IPS-18c (cell line): ENCODE data around the gene REEP1.

Source experiments
- H3K4me3 ChIP-seq: 2 replicates; pipeline ENCODE4 v1.7.0; 2013; ENCODE audit warnings: low read depth, mild to moderate bottlenecking, low read length, moderate library complexity; ENCODE audit not compliant: insufficient read depth
- H3K9me3 ChIP-seq: one replicate; pipeline ENCODE4 v1.6.1; 2013; ENCODE audit warnings: mild to moderate bottlenecking, low read length, moderate library complexity; ENCODE audit not compliant: control insufficient read depth, insufficient read depth

REEP1 gene

GRCh38 chr2:86226636-86227520, 110.5 kb downstream of the REEP1 start:
- no peaks in the 10 kb centered on the region for H3K9me3 ChIP-seq
- no peak overlapping the region for H3K4me3 ChIP-seq

GRCh38 chr2:86226070-86226469, 111.4 kb downstream of the REEP1 start:
- H3K4me3 ChIP-seq, result no peak overlapping the region
- H3K9me3 ChIP-seq, result no peaks in the 10 kb centered on the region

GRCh38 chr2:86225581-86225980, 111.8 kb downstream of the REEP1 start:
- Histone ChIP-seq H3K9me3 (no peaks in the 10 kb centered on the region), H3K4me3 (no peak overlapping the region)

GRCh38 chr2:86224645-86225355, 112.6 kb downstream of the REEP1 start:
- H3K4me3 ChIP-seq, result no peak overlapping the region
- no peaks in the 10 kb centered on the region for H3K9me3 ChIP-seq

- no peaks in the 10 kb centered on the region for H3K9me3 ChIP-seq
- no peak overlapping the region for H3K4me3 ChIP-seq
These were observed 113.4 kb downstream of the REEP1 start for GRCh38 chr2:86223927-86224560.

- H3K4me3 ChIP-seq, result no peak overlapping the region
- H3K9me3 ChIP-seq, result no peaks in the 10 kb centered on the region
These were observed 114.1 kb downstream of the REEP1 start for GRCh38 chr2:86223140-86223926.

GRCh38 chr2:86221066-86221684, 116.3 kb downstream of the REEP1 start:
- Histone ChIP-seq H3K4me3 (no peak overlapping the region), H3K9me3 (no peaks in the 10 kb centered on the region)

GRCh38 chr2:86219896-86220295, 117.5 kb downstream of the REEP1 start:
- no peaks in the 10 kb centered on the region for H3K9me3 ChIP-seq

GRCh38 chr2:86218124-86218523, 119.3 kb downstream of the REEP1 start:
- Histone ChIP-seq H3K9me3 (no peaks in the 10 kb centered on the region), H3K4me3 (no peak overlapping the region)

More at GRCh38 chr2:86219896-86220295, 117.5 kb downstream of the REEP1 start:
- no peak overlapping the region for H3K4me3 ChIP-seq

- H3K4me3 ChIP-seq, result no peak overlapping the region
- H3K9me3 ChIP-seq, result no peaks in the 10 kb centered on the region
These were observed 120.6 kb downstream of the REEP1 start for GRCh38 chr2:86216575-86217555.

GRCh38 chr2:86214503-86214832, 123.0 kb downstream of the REEP1 start:
- Histone ChIP-seq H3K4me3 (no peak overlapping the region), H3K9me3 (no peaks in the 10 kb centered on the region)

- H3K4me3 ChIP-seq, result no peak overlapping the region
- no peaks in the 10 kb centered on the region for H3K9me3 ChIP-seq
These were observed 123.5 kb downstream of the REEP1 start for GRCh38 chr2:86213699-86214502.

GRCh38 chr2:86213056-86213455, 124.4 kb downstream of the REEP1 start:
- H3K9me3 ChIP-seq, result no peaks in the 10 kb centered on the region
- H3K4me3 ChIP-seq, result no peak overlapping the region

- Histone ChIP-seq H3K9me3 (no peaks in the 10 kb centered on the region), H3K4me3 (no peak overlapping the region)
These were observed 125.6 kb downstream of the REEP1 start for GRCh38 chr2:86211796-86212188.

GRCh38 chr2:86211033-86211795, 126.2 kb downstream of the REEP1 start:
- Histone ChIP-seq H3K9me3 (no peaks in the 10 kb centered on the region), H3K4me3 (no peak overlapping the region)
